ENCODE results near the gene GCAT. TPM values are rescaled to one million over a fixed set of nuclear protein-coding genes. Genes with fewer than 3 reads are reported as not detected.

The GCAT gene
- total RNA-seq, 1 donor from 2014 or later, result 27.6 TPM

DNA sequence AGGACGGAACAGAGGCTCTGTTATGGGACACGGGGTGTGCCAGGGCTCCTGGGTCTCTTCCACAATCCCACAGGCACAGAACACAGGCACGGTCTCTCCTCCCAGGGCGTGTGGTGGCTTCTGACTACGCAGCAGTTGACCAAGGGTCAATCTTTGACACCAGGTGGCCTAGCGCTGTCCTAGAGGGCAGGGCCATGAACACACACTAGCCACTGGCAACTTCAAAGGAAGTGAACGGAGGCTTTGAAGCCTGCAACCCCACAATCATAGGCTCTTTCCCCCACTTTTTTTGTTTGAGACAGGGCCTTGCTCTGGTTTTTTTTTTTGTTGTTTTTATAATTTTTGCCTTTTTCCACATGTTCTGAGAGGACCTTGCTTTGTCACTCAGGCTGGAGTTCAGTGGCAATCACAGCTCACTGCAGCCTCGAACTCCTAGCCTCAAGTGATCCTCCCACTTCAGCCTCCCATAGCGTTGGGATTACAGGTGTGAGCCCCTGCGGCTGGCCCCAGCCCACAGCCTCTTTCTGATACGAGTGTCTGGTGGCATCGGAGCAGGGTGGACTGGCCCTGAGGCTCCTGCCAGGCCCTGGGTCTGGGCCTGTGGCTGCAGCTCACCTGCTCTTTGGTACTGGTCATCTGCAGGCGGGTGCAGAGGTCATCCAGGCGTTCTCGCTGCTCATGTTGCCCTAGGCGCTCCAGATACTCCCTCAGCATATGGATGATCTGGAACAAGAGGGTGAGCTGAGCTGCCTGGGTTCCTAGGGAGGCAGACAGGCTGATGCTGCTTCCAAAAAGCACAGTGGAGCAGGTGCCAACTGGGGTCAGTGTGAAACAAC lies 24.5 kb downstream of the GCAT start:
- Histone ChIP-seq H3K36me3 (ENCODE audit: control insufficient read depth, insufficient read depth, low read length) (peaks cover 20% of the 10 kb centered on the region), H3K27me3 (ENCODE audit: control insufficient read depth, insufficient read depth, low read length) (no peaks in the 10 kb centered on the region), H3K4me3 (ENCODE audit: low read depth, low read length) (no peak overlapping the region)
- TF ChIP-seq, protein P1, sequence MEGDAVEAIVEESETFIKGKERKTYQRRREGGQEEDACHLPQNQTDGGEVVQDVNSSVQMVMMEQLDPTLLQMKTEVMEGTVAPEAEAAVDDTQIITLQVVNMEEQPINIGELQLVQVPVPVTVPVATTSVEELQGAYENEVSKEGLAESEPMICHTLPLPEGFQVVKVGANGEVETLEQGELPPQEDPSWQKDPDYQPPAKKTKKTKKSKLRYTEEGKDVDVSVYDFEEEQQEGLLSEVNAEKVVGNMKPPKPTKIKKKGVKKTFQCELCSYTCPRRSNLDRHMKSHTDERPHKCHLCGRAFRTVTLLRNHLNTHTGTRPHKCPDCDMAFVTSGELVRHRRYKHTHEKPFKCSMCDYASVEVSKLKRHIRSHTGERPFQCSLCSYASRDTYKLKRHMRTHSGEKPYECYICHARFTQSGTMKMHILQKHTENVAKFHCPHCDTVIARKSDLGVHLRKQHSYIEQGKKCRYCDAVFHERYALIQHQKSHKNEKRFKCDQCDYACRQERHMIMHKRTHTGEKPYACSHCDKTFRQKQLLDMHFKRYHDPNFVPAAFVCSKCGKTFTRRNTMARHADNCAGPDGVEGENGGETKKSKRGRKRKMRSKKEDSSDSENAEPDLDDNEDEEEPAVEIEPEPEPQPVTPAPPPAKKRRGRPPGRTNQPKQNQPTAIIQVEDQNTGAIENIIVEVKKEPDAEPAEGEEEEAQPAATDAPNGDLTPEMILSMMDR (IDR thresholded peaks at IDR 0.05; ENCODE audit: insufficient read depth, low read length, severe bottlenecking), result no peak
- DNase-seq (ENCODE audit: low read depth) (no peak), FAIRE-seq (no peak)

DNA sequence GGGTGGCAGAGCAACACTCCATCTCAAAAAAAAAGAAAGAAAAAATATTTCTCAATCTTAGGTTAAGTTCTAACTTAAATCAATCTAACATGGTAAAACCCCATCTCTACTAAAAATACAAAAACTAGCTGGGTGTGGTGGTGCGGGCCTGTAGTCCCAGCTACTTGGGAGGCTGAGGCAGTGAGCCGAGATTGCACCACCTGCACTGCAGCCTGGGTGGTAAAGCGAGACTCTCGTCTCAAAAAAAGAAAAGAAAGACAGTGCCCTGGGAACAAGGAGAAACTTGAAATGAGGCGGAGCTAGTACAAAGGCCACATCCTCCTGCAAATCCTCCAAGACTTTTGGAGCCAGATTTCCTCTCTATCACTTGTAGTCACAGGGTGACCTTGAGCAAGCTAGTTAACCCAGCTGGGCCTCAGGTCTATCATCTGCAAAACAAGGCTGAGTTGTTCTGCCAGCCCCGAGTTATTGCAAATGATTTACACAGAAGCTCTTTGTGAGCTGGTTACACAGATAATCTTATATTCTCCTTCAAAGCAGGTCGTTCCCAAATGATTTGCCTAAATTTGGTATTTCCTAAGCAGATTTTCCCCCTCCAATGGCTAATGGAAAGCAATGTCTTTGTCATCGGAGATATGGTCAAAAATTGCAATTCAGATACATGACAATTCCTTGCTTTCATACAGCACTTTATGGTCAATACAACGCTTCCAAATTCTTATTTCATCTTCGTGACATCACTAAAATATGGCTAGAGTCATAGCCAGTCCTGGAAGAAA lies 34.5 kb downstream of the GCAT start:
- H3K4me3 ChIP-seq (ENCODE audit: low read depth, low read length), result no peak overlapping the region
- TF ChIP-seq, protein P1 (IDR thresholded peaks at IDR 0.05; ENCODE audit: insufficient read depth, low read length, severe bottlenecking), result no peak
- H3K36me3 ChIP-seq (ENCODE audit: control insufficient read depth, insufficient read depth, low read length), result peaks cover 7% of the 10 kb centered on the region
- no peaks in the 10 kb centered on the region for H3K27me3 ChIP-seq (ENCODE audit: control insufficient read depth, insufficient read depth, low read length)
- no peak for FAIRE-seq
- no peak for DNase-seq (ENCODE audit: low read depth)

DNA sequence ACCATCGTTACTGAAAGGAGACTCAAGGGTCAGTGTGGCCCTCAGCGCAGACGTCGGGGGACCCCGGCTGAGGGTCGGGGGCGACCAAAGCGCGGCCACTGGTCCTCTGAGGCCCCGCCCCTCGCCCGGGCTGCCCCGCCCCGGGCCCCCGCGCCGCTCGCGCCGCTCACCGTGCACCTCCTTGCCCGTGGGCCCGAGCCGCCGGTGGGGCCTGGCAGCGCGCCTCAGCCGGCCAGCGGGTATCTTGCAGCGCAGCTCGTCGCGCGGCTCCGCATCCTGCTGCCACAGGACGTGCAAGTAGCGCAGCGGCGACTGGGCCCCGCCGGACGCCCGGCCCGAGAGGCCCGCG lies 36.0 kb downstream of the GCAT start:
- no peak for DNase-seq (ENCODE audit: low read depth)
- FAIRE-seq, result no peak
- Histone ChIP-seq H3K27me3 (ENCODE audit: control insufficient read depth, insufficient read depth, low read length) (no peaks in the 10 kb centered on the region), H3K4me3 (ENCODE audit: low read depth, low read length) (peak overlapping the region; percentile 68), H3K36me3 (ENCODE audit: control insufficient read depth, insufficient read depth, low read length) (peaks cover 2% of the 10 kb centered on the region)
- TF ChIP-seq, protein P1 (IDR thresholded peaks at IDR 0.05; ENCODE audit: insufficient read depth, low read length, severe bottlenecking), result no peak

DNA sequence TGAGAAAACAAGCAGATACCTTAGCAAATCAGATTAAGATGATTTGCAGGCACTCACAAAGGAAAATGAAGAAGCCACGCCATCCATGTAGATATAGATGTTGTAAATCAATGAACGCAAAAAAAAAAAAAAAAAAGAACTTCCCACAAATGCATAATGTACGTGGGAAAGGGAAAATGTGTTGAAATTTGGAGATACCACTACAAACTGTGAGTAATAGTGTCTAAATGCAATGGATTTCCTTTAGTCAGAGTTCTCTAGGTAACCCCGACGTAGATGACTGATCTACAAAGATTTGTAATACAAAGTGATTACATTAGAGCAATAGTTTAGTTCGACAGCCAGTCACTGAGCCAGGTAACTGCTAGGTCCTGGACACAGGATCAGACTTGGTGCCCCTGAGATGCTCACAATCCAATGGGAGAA lies 37.2 kb downstream of the GCAT start:
- Histone ChIP-seq H3K4me3 (ENCODE audit: low read depth, low read length) (peak overlapping the region; percentile 68), H3K36me3 (ENCODE audit: control insufficient read depth, insufficient read depth, low read length) (peaks cover 1% of the 10 kb centered on the region), H3K27me3 (ENCODE audit: control insufficient read depth, insufficient read depth, low read length) (no peaks in the 10 kb centered on the region)
- FAIRE-seq (no peak), DNase-seq (ENCODE audit: low read depth) (peak; percentile 19)
- TF ChIP-seq, protein P1 (IDR thresholded peaks at IDR 0.05; ENCODE audit: insufficient read depth, low read length, severe bottlenecking), result no peak

DNA sequence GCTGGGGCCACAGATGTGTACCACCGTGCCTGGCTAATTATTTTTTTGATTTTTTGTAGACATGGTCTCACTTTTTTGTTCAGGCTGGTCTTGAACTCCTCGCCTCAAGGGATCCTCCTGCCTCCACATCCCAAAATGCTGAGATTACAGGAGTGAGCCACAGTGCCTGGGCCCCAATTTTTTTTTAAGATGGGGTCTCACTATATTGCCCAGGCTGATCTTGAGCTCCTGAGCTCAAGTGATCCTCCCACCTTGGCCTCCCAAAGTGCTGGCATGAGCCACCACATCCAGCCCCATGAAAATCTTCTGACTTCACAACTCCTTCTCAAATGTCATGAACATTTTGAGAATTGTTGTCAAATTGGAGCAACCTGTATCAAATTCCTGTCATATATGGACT lies 38.7 kb downstream of the GCAT start:
- TF ChIP-seq, protein P1 (IDR thresholded peaks at IDR 0.05; ENCODE audit: insufficient read depth, low read length, severe bottlenecking), result no peak
- FAIRE-seq, result no peak
- DNase-seq (ENCODE audit: low read depth), result no peak
- Histone ChIP-seq H3K27me3 (ENCODE audit: control insufficient read depth, insufficient read depth, low read length) (no peaks in the 10 kb centered on the region), H3K4me3 (ENCODE audit: low read depth, low read length) (no peak overlapping the region), H3K36me3 (ENCODE audit: control insufficient read depth, insufficient read depth, low read length) (peaks cover 1% of the 10 kb centered on the region)
